SU-DHL-6 (cell line): ENCODE results near the gene HOXC12.

ENCODE experiments used
- EZH2phosphoT487 ChIP-seq: fragments of 200-600 bp; sonication (generic), shearing (Covaris generic); conservative IDR thresholded peaks from 2 replicates; pipeline ENCODE4 v1.6.1; 2018; ENCODE audit warnings: mild to moderate bottlenecking, antibody characterized with exemption, low read length, moderate library complexity, mixed read lengths
- TF ChIP-seq, protein P1 (sequence below): fragments of 200-600 bp; sonication (generic); IDR thresholded peaks from one replicate; pipeline ENCODE4 v1.5.1; 2017; ENCODE audit warnings: antibody characterized with exemption, mild to moderate bottlenecking, low read length, moderate library complexity; ENCODE audit not compliant: insufficient read depth, poor library complexity, severe bottlenecking

- no peak for TF ChIP-seq EZH2phosphoT487
- TF ChIP-seq, protein P1, sequence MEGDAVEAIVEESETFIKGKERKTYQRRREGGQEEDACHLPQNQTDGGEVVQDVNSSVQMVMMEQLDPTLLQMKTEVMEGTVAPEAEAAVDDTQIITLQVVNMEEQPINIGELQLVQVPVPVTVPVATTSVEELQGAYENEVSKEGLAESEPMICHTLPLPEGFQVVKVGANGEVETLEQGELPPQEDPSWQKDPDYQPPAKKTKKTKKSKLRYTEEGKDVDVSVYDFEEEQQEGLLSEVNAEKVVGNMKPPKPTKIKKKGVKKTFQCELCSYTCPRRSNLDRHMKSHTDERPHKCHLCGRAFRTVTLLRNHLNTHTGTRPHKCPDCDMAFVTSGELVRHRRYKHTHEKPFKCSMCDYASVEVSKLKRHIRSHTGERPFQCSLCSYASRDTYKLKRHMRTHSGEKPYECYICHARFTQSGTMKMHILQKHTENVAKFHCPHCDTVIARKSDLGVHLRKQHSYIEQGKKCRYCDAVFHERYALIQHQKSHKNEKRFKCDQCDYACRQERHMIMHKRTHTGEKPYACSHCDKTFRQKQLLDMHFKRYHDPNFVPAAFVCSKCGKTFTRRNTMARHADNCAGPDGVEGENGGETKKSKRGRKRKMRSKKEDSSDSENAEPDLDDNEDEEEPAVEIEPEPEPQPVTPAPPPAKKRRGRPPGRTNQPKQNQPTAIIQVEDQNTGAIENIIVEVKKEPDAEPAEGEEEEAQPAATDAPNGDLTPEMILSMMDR, result no peak
These were observed 48.2 kb downstream of the HOXC12 start for GRCh38 chr12:54002915-54003389.
